ENCODE data around the gene PPP2R5D.
A peak's percentile ranks its signal among the peaks of the same experiment; 100 is the strongest.

Gene PPP2R5D

GRCh38 chr6:43053545-43054205, 69.3 kb downstream of the PPP2R5D start, which contains the start of gene CUL7:
Gene CUL7, minus strand, starts transcription at chr6:43053851. Its CDS starts 1,063 bp downstream, at chr6:43052788.
- peak; percentile 82 to 85 for DNase-seq (ENCODE audit: low read depth in 1 of 2, low spot score in 1 of 2)

GRCh38 chr6:43054206-43054943, 70.0 kb downstream of the PPP2R5D start:
- DNase-seq (ENCODE audit: low read depth in 1 of 2, low spot score in 1 of 2): no peak

- no peak for DNase-seq (ENCODE audit: low read depth in 1 of 2, low spot score in 1 of 2)
These were observed 71.6 kb downstream of the PPP2R5D start for GRCh38 chr6:43055966-43056365.

DNA sequence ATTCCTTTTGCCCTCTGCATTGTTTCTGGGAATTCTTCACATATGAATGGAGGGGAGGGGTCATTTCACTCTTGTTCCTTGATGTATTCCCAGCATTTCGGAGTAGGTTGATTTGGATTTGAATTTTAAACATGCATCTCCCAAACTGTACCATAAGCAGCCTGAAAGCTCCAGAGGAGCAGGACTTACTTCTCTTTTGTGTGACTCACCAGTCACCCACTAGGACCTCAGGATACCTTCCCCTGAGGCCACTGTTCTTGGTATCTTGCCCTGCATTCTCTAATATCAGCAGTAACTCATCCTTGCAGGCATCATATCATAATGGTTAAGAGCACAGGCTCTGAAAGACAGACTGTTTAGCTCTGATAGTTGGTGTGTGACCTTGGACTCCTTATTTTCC, 74.2 kb downstream of the PPP2R5D start:
- DNase-seq (ENCODE audit: low read depth in 1 of 2, low spot score in 1 of 2): no peak

- peak; percentile 94 to 97 for DNase-seq (ENCODE audit: low read depth in 1 of 2, low spot score in 1 of 2)
These were observed 75.0 kb downstream of the PPP2R5D start, which contains the start of the genes KLC4 and MRPL2 for GRCh38 chr6:43059168-43060033. Gene KLC4, plus strand, starts transcription at chr6:43059631. Its CDS starts 1,705 bp downstream, at chr6:43061336. Gene MRPL2, minus strand, starts transcription at chr6:43059434. Its CDS starts 53 bp downstream, at chr6:43059381.

- DNase-seq (ENCODE audit: low read depth in 1 of 2, low spot score in 1 of 2): no peak
These were observed 75.8 kb downstream of the PPP2R5D start for GRCh38 chr6:43060034-43060754.

- no peak for DNase-seq (ENCODE audit: low read depth in 1 of 2, low spot score in 1 of 2)
These were observed 76.6 kb downstream of the PPP2R5D start for GRCh38 chr6:43060755-43061633.

DNA sequence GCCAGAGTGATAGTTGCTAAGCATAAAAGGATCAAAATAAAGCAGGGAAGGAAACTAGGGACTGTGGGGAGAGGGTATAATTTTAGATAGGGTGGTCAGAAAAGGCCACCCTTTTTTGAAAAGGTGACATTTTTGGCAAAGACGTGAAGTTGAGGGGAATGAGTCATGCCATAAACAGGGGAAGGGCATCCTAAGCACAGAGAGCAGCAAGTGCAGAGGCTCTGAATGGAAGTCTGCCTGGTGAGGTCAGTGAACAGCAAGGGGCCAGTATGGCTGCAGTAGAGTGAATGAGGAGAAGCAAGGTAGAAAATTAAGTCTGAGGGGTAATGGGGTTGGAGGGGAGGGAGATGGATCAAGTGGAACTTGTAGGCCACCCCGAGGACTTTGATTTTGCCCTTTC, 77.5 kb downstream of the PPP2R5D start:
- no peak for DNase-seq (ENCODE audit: low read depth in 1 of 2, low spot score in 1 of 2)

All from activated T-helper 1 cell treated with anti-CD3 and anti-CD28 coated beads, Interleukin-2, amount 50 U/mL, for 16 hours (primary cell).